Fibroblast of lung (primary cell): ENCODE results near the gene GXYLT1.

Experiments
- CTCF ChIP-seq, 2 donors: IDR thresholded peaks in 1 of 2; conservative IDR thresholded peaks in 1 of 2; 1 replicate in 1 of 2; 2 replicates in 1 of 2; pipeline ENCODE4 v1.5.1; 2011 to 2012; ENCODE audit warnings: low read length in 2 of 2, control low read depth in 1 of 2, inconsistent platforms in 1 of 2, low read depth in 1 of 2, mild to moderate bottlenecking in 1 of 2
- EZH2 ChIP-seq: IDR thresholded peaks from 2 replicates; pipeline ENCODE4 v1.5.1; 2012; ENCODE audit warnings: low read length, control low read depth, mild to moderate bottlenecking; ENCODE audit errors: missing control alignments

- TF ChIP-seq CTCF (conservative IDR thresholded peaks at IDR 0.05 in 1 of 2, IDR thresholded peaks at IDR 0.05 in 1 of 2; ENCODE audit: low read depth in 1 of 2, low read length in 2 of 2) (no peak), EZH2 (no peak)
These were observed 39.9 kb downstream of the GXYLT1 start for GRCh38 chr12:42104784-42105183.
